ENCODE data around the gene CHCHD6.

- TF ChIP-seq POLR2AphosphoS5 (IDR thresholded peaks at IDR 0.05; ENCODE audit: borderline replicate concordance, low read depth, low read length) (no peak), EZH2 (IDR thresholded peaks at IDR 0.05) (no peak)
These were observed 296.1 kb downstream of the CHCHD6 start for GRCh38 chr3:127000119-127000518.

All from SK-N-MC (cell line).